HG03469 (cell line): Measurements from ENCODE around the gene NAGS.
"Not testable (repeated sequence)": the region's sequence is repeated elsewhere in the genome, so short reads cannot be mapped to it uniquely, and the experiment has no call there.

Experiments used
- ATAC-seq: cut with Tn5 transposase; IDR thresholded peaks from one replicate; pipeline ENCODE4 v1.9.1; 2021; ENCODE audit warnings: mild to moderate bottlenecking, moderate library complexity, moderate number of reproducible peaks; ENCODE audit not compliant: unreplicated experiment

The NAGS gene

DNA sequence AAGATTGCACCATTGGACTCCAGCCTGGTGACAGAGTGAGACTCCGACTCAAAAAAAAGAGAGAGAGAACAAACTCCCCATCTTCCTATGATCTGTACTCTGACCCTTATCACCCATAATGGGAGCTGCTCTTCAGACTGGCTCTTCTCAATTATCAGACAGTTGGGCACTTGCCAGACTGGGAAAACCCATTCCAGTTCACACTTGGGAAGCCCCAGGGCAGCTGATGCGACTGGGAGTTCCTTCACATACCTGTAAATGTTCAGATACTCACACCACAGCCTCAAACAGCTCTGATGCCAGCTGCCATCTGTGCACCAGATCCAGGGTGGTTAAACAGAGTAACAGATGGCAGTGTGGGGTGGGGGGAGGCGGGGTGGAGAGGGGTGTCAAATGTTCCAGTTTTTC lies 34.2 kb downstream of the NAGS start:
- no peak for ATAC-seq

DNA sequence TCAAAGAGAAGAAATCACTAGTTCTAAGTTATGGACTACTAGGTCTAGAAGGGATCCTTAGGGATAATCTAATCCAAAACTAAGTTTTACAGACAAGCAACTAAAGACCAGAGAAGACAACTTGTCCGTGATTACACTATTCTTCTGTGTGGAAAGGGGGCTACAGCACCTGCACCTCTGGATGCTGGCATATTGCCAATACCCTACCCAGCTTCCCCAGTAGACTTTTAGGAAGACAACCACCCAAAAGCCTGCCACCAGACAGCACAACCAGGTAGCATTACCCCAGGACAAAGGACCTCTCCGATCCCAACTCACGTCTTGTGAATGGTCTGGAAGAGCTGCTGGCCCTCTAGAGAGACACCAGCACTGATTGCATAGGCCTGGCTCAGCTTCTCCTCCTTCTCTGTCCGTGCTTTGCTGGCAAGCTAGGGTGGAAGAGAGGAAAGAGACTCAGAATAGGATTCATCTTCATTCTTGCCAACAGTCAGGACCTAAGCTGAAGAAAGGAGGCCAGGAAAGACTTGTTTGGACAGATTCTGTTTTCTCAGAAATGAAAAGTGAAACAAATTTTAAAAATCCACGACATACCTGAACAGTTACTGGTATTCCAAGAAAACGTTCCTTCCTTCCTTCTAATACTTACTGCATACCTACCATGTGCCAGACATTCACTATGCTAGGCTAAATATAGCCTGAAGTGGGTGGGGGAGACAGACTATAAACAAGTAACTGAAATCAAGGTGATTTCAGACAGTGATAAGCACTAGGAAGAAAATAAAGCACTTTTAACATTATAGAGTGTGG lies 35.6 kb downstream of the NAGS start:
- no peak for ATAC-seq

DNA sequence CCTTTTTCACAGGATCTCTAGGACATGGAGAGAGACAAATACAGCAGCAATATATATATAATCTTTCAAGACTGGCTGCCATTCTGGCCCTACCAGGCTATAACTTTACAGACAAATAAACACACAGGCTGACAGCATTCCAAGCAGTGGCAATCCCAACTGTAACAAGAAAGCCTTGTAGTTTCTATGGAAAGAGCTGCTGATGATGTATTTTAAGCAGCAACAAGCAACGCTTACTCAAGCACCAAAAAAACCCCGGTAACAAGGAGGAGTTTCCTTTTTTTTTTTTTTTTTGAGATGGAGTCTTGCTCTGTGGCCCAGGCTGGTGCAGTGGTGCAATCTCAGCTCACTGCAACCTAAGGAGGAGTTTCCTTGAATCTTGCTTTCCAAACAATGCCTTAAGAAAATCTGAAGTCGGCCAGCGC lies 38.9 kb downstream of the NAGS start:
- ATAC-seq = no peak

DNA sequence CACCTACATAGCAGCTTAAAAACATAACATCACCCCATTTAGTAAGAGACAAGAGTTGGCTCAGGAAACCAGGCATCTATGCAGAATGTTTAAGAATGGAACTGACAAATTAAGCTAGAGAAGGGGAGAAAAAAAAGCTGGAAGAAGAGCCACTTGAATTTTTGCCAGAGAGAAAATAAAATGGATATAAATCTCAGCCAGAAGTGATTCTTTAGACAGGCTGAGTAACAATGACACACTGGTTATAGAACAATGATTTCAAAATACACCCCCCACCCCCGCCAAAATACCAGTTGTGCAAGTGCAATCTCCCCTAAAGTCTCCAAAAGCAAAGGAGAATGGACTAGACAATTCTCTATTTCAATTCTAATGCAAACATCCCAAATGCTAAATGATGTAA lies 39.6 kb downstream of the NAGS start:
- ATAC-seq = no peak

DNA sequence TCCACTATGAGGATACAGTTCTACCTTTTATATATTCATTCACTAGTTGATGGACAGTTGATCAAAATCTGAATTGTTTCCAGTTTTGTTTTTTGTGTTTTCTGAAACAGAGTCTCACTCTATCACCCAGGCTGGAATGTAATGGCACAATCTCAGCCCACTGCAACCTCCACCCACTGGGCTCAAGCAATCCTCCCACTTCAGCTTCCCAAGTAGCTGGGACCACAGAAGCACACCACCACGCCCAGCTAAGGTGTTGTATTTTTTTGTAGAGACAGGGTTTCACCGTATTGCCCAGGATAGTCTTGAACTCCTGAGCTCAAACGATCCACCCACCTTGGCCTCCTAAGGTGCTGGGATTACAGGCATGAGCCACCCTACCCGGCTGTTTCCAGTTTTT lies 41.1 kb downstream of the NAGS start:
- ATAC-seq = no peak

DNA sequence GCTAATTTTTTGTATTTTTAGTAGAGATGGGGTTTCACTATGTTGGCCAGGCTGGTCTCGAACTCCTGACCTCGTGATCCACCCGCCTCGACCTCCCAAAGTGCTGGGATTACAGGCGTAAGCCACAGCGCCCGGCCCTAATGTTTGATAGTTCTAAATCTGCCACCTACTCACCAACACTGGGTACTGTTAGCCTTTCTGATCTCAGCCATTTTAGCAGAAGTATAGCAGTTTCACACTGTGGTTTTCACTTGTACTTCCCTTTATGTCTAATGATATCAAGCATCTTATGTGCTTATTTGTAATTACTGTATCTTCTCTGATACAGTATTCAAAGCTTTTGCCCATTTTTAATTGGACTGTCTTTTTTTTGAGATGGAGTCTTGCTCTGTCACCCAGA lies 42.5 kb downstream of the NAGS start:
- not testable (repeated sequence) for ATAC-seq

DNA sequence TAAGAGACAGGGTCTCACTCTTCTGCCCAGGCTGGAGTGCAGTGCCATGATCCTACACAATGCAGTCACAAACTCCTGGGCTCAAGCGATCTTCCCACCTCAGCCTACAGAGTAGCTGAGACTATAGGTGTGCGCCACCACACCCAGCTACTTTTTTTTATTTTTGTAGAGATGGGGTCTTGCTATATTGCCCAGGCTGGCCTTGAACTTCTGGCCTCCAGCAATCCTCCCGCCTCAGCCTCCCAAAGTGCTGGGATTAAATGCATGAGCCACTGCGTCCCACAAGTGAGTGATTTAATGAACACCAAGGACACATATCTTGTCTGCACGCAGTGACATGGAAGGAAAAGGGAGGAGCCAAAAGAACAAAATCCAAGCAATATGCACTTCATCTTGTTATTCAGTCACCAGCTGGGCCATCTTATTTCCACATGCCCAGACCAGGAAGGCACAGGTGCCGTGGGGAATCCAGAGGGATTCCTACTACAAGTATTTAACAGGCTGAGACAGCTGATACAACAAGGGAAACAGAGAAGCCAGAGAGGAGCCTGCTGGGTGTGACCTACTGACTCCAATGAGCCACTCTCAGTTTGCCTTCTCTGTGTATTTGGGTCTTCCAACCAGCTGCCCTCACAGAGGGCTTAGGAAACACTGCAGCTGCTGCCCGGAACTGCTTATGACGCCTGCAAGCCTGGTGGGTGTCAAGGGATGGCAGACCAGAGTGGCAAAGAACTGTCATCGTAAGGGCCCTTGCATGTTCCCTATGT lies 45.1 kb downstream of the NAGS start:
- no peak for ATAC-seq

DNA sequence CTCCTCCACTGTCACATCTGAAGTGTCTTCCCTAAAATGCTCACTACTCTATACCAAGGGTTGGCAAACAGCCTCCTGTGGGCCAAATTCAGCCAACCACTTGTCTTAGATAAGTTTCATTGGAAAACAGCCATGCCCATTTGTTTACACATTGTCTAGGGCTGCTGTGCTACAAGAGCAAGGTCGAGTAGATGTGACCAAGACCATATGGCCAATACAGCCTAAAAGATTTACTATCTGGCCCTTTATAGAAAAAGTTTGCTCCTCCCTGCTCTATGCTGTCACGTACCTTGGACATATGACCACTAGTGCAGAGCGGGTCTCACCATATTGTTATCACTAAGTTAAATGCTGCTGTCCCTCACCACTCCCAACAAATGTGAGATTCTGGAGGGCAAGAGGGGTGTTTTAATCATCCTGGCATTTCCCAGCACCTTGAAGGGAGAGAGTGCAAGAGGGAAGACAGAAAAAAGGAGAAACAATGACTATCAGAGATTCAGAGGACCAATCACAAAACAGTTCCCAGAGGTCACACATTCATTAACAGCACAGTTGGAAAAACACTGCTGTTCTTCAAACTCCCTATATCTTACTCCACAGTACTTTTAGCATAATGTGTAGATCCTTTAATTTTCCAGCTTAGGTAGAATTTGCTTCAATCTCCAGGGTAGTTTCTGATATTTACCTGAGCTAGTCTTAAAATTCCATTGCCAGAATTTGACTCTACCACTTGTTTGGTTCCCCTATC lies 48.9 kb downstream of the NAGS start:
- ATAC-seq = no peak
